Measurements from ENCODE around the gene TSPAN12.

TSPAN12 gene

DNA sequence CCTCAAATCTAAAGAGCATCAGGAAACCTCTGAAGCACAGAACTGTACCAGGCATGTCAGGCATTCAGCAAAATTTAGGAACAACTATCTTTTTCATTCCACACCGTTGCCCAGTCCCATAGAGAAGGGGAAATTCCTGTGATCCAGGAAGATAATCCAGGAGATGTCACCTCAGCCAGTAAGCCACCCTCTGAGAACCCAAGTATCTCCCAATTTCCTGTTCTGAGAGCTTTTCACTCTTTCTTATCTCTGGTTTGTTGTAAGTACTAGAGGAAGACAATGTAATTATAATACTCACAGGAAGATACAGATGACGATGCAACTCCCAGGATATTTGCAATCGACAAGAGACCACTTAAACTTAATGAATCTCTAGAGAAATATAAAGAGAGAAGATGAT lies 97.1 kb downstream of the TSPAN12 start:
- DNase-seq (ENCODE audit: low read depth): no peak
- TF ChIP-seq, protein P1, sequence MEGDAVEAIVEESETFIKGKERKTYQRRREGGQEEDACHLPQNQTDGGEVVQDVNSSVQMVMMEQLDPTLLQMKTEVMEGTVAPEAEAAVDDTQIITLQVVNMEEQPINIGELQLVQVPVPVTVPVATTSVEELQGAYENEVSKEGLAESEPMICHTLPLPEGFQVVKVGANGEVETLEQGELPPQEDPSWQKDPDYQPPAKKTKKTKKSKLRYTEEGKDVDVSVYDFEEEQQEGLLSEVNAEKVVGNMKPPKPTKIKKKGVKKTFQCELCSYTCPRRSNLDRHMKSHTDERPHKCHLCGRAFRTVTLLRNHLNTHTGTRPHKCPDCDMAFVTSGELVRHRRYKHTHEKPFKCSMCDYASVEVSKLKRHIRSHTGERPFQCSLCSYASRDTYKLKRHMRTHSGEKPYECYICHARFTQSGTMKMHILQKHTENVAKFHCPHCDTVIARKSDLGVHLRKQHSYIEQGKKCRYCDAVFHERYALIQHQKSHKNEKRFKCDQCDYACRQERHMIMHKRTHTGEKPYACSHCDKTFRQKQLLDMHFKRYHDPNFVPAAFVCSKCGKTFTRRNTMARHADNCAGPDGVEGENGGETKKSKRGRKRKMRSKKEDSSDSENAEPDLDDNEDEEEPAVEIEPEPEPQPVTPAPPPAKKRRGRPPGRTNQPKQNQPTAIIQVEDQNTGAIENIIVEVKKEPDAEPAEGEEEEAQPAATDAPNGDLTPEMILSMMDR (IDR thresholded peaks at IDR 0.05; ENCODE audit: low read length, missing control alignments): no peak
- no peak overlapping the region for H3K4me3 ChIP-seq (replicated peaks; ENCODE audit: low read depth, low read length)

DNA sequence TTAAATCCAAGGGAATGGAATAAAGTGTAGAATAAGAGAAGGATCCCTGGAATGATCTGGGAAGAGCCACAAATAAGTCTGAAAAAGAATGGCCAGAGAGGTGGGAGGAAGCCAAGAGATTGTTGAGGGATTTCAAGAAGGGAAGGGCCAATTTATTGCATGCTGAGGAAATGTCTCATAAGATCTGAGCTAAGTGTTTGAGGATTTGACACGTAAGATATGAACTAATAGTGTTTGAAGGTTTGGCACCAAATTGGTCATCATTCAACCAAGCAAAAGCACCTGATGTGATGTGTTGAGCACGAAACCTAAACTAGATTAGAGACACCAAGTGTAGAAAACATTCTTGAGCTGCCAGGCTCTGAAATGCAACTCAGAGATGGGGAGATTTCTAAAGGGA lies 97.9 kb downstream of the TSPAN12 start:
- no peak overlapping the region for H3K4me3 ChIP-seq (replicated peaks; ENCODE audit: low read depth, low read length)
- TF ChIP-seq, protein P1 (IDR thresholded peaks at IDR 0.05; ENCODE audit: low read length, missing control alignments): no peak
- DNase-seq (ENCODE audit: low read depth): no peak

DNA sequence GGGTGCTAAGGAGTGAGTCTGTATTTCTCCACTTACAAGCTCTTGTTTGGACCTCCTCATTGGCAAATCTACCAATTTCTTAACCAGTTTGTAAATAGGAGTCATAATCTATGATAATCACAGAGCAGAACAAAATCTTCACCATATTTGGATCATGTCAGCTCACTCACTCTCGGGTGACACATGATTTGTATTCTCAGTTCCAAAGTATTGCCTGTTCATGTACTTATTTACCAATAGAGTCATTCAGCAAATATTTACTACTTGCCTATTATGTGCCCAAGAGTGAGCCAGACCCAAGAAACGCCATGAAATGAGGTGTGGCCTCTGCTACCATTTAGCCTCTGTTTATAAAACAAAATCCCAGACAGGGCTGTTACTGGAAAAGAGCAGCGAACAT lies 114.8 kb downstream of the TSPAN12 start:
- H3K4me3 ChIP-seq (replicated peaks; ENCODE audit: low read depth, low read length): no peak overlapping the region
- DNase-seq (ENCODE audit: low read depth): no peak
- TF ChIP-seq, protein P1 (IDR thresholded peaks at IDR 0.05; ENCODE audit: low read length, missing control alignments): no peak

DNA sequence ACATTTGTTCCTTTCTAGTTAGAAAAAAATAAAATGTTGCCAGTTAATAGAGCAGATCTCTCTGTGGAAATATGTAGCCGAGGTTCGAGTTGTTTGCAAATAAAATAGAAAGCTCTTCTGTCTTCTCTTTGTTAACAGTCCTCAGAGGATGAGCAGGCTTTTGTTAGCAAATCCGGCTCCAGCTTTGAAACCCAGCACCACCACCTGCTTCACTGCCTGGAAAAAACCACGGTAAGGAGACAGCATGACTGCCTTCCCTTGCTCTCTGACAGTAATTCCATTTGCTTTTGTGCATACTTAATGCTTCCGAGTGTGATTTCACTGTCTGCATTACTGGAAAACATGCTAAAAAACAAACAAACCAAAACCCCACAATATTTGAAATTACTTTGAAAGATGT lies 115.6 kb downstream of the TSPAN12 start:
- DNase-seq (ENCODE audit: low read depth): no peak
- H3K4me3 ChIP-seq (replicated peaks; ENCODE audit: low read depth, low read length): no peak overlapping the region
- TF ChIP-seq, protein P1 (IDR thresholded peaks at IDR 0.05; ENCODE audit: low read length, missing control alignments): no peak

DNA sequence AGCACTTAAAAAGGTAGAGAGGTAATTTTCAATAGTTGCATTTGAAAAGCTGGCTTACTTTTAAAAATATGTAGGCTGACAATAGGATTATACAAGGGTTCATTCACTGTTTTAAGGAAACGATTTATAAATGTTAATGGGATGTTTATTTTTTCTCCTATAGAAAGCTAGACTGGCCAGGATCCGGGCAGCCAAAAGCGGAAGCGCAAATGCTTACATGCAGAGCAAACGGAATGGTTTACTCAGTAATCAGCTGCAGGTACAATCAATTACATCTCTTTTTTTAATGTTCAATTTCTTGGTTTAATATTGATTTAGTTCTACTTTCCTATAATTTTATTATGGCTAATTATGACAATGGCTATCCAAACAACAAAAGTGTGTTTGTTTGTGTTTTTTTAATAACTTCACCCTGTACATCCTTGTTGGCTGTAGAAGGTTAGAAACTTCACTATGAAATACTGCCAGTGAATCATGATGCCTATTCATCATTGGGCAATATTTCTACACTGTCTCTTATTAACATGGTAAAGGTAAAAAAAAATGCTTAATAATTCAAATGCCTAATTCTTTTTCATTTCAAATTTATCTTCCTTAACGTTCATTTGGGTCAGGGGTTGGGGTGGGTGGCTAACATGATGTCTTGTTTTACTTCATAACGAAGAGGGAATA lies 116.4 kb downstream of the TSPAN12 start:
- TF ChIP-seq, protein P1 (IDR thresholded peaks at IDR 0.05; ENCODE audit: low read length, missing control alignments): no peak
- no peak overlapping the region for H3K4me3 ChIP-seq (replicated peaks; ENCODE audit: low read depth, low read length)
- DNase-seq (ENCODE audit: low read depth): no peak

DNA sequence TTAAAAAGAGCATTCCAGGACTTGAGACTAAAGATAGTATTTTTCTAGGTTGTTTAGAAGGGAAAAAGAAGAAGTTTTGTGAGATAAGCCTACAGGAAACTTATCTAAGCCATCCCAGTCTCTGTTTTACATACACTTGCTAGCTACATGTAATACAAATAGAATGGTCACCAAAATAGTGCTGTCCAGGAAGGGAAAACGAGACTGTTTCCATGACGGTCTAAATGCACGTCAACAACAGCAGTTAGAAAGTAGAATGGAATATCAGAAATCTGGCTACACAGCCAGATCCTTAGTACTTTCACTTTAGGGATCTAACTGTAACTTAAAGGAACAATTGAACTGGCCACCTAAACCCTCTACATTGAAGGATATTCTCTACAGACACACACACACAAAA lies 117.6 kb downstream of the TSPAN12 start:
- TF ChIP-seq, protein P1 (IDR thresholded peaks at IDR 0.05; ENCODE audit: low read length, missing control alignments): no peak
- DNase-seq (ENCODE audit: low read depth): peak; percentile 40
- no peak overlapping the region for H3K4me3 ChIP-seq (replicated peaks; ENCODE audit: low read depth, low read length)

DNA sequence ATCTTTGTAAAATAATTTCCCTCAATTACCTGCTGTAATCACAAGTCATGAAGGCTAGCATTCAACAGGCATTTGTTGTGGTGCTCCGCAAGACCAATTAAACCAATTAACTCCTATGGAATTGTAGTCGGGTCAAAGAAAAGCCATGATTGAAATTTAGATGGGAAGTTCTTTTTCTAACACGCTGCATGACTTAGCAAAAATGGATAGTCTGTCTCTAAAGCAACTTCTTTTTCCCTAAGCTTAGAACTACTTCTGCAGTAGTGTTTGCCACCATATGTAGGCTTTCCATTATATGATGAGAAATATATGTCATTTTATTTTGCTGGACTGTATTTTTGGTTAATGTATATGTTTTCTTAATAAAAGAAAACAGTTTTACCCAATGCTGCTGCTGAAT lies 119.1 kb downstream of the TSPAN12 start:
- DNase-seq (ENCODE audit: low read depth): no peak
- TF ChIP-seq, protein P1 (IDR thresholded peaks at IDR 0.05; ENCODE audit: low read length, missing control alignments): no peak
- no peak overlapping the region for H3K4me3 ChIP-seq (replicated peaks; ENCODE audit: low read depth, low read length)

Measured in fibroblast of pulmonary artery (primary cell).